Liver (tissue), 3 donors: ENCODE measurements around the gene SWI5.

Experiments used
- CTCF ChIP-seq: fragments of 150-350 bp; IDR thresholded peaks from 2 replicates; pipeline ENCODE4 v1.5.1; 2017; ENCODE audit warnings: improper control_type of control experiment, low read depth, low read length; ENCODE audit not compliant: missing input control
- EGR1 ChIP-seq, 2 donors: IDR thresholded peaks; 2 replicates each; pipeline ENCODE4 v1.6.1; 2016 to 2018; ENCODE audit warnings: antibody characterized with exemption in 2 of 2, low read depth in 2 of 2
- GABPA ChIP-seq, 2 donors: IDR thresholded peaks in 1 of 2; conservative IDR thresholded peaks in 1 of 2; 2 replicates each; pipeline ENCODE4 v1.6.1; 2016; ENCODE audit warnings: antibody characterized with exemption in 2 of 2, mild to moderate bottlenecking in 1 of 2, moderate library complexity in 1 of 2
- RAD21 ChIP-seq, 2 donors: IDR thresholded peaks; 2 replicates each; pipeline ENCODE4 v1.6.1; 2016; ENCODE audit warnings: antibody characterized with exemption in 2 of 2, mild to moderate bottlenecking in 2 of 2
- SP1 ChIP-seq: IDR thresholded peaks from 2 replicates; pipeline ENCODE4 v1.6.1; 2018; ENCODE audit warnings: antibody characterized with exemption, mild to moderate bottlenecking
- YY1 ChIP-seq: IDR thresholded peaks from 2 replicates; pipeline ENCODE4 v1.6.1; 2016; ENCODE audit warnings: antibody characterized with exemption, mild to moderate bottlenecking
- TF ChIP-seq, protein P1 (sequence below): IDR thresholded peaks from 2 replicates; pipeline ENCODE4 v1.6.1; 2016; ENCODE audit warnings: antibody characterized with exemption
- TF ChIP-seq, protein P2 (sequence below): IDR thresholded peaks from 2 replicates; pipeline ENCODE4 v1.6.1; 2016; ENCODE audit warnings: antibody characterized with exemption, mild to moderate bottlenecking
- TF ChIP-seq, protein P3 (sequence below): IDR thresholded peaks from 2 replicates; pipeline ENCODE4 v1.6.1; 2016; ENCODE audit warnings: antibody characterized with exemption
- donor health status: healthy.
- donor health status: healthy.

- TF ChIP-seq GABPA (IDR thresholded peaks at IDR 0.05 in 1 of 2, conservative IDR thresholded peaks at IDR 0.05 in 1 of 2): no peak
- no peak for TF ChIP-seq CTCF
- TF ChIP-seq, protein P1, sequence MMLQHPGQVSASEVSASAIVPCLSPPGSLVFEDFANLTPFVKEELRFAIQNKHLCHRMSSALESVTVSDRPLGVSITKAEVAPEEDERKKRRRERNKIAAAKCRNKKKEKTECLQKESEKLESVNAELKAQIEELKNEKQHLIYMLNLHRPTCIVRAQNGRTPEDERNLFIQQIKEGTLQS: no peak
- TF ChIP-seq, protein P2, sequence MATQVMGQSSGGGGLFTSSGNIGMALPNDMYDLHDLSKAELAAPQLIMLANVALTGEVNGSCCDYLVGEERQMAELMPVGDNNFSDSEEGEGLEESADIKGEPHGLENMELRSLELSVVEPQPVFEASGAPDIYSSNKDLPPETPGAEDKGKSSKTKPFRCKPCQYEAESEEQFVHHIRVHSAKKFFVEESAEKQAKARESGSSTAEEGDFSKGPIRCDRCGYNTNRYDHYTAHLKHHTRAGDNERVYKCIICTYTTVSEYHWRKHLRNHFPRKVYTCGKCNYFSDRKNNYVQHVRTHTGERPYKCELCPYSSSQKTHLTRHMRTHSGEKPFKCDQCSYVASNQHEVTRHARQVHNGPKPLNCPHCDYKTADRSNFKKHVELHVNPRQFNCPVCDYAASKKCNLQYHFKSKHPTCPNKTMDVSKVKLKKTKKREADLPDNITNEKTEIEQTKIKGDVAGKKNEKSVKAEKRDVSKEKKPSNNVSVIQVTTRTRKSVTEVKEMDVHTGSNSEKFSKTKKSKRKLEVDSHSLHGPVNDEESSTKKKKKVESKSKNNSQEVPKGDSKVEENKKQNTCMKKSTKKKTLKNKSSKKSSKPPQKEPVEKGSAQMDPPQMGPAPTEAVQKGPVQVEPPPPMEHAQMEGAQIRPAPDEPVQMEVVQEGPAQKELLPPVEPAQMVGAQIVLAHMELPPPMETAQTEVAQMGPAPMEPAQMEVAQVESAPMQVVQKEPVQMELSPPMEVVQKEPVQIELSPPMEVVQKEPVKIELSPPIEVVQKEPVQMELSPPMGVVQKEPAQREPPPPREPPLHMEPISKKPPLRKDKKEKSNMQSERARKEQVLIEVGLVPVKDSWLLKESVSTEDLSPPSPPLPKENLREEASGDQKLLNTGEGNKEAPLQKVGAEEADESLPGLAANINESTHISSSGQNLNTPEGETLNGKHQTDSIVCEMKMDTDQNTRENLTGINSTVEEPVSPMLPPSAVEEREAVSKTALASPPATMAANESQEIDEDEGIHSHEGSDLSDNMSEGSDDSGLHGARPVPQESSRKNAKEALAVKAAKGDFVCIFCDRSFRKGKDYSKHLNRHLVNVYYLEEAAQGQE: no peak
- no peak for TF ChIP-seq YY1
- TF ChIP-seq, protein P3, sequence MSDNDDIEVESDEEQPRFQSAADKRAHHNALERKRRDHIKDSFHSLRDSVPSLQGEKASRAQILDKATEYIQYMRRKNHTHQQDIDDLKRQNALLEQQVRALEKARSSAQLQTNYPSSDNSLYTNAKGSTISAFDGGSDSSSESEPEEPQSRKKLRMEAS: no peak
- TF ChIP-seq SP1: no peak
- TF ChIP-seq RAD21 (IDR thresholded peaks at IDR 0.05): no peak
- no peak for TF ChIP-seq EGR1 (IDR thresholded peaks at IDR 0.05; ENCODE audit: low read depth in 2 of 2)
These were observed 28.9 kb downstream of the SWI5 start for GRCh38 chr9:128304971-128305288.
